ENCODE measurements around the gene PLCB1. TPM values are rescaled to one million over a fixed set of nuclear protein-coding genes. Genes with fewer than 3 reads are reported as not detected.

PLCB1 gene
- total and polyA plus RNA-seq, 2 of the 4 experiments (the other 2 are of a cell fraction), result 5.6 to 16.1 TPM

DNA sequence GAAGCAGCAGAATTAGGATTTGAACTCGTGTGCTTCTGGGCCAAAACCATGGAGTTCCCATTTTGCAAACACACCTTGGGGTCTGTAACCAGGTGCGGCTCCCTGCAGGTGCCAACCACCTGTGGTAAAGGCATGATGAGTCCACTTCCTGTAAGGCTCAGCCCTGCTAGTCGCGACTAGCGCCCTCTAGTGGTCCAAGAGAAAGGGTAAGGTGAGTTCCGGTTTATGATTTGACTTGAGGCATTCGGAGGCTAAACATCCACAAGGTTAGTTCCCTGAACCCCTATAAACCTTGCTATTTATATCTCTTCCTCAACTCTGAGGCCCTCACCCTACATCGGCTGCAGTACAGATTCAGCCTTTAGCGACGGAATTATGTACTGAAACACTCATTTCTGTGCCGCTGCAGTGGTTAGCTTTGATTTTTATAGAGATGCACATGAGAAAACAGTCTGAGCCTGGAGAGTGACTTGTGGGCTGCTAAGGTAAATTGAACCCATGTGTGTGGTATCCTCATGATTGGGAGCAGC, 173.4 kb downstream of the PLCB1 start:
- H3K4me2 ChIP-seq (ENCODE audit: low read depth, low read length), result no peak overlapping the region

More for the DNA sequence above, 173.4 kb downstream of the PLCB1 start:
- ChIA-PET POLR2A (ENCODE audit: unreplicated experiment) (no interaction called here), CTCF (no interaction called here)
- no peaks in the 10 kb centered on the region for H4K20me1 ChIP-seq (ENCODE audit: insufficient read depth, low read length)
- no peak overlapping the region for H2AFZ ChIP-seq (replicated peaks; ENCODE audit: low read length, poor library complexity)
- no peak overlapping the region for H2AK5ac ChIP-seq (ENCODE audit: low read depth, low read length)
- no peak overlapping the region for H3K18ac ChIP-seq (ENCODE audit: low read depth, low read length)
- no peaks in the 10 kb centered on the region for H3K9me3 ChIP-seq (ENCODE audit: control insufficient read depth, insufficient read depth, low read length)
- no peak overlapping the region for H2BK5ac ChIP-seq (ENCODE audit: low read depth, low read length, poor library complexity, severe bottlenecking)
- H3K23ac ChIP-seq (ENCODE audit: low read depth, low read length), result no peak overlapping the region
- ATAC-seq (ENCODE audit: low read depth) (no peak), DNase-seq (peak; percentile 33)
- TF ChIP-seq SMC3 (IDR thresholded peaks at IDR 0.05; ENCODE audit: low read depth, low read length) (peak; percentile 31; the same call in 1 of the 2 replicates), RAD21 (IDR thresholded peaks at IDR 0.05; ENCODE audit: low read length) (peak; percentile 44), MAZ (IDR thresholded peaks at IDR 0.05; ENCODE audit: borderline replicate concordance, low read depth, low read length) (no peak), CTCF (conservative IDR thresholded peaks at IDR 0.05; ENCODE audit: low read depth, low read length) (peak; percentile 40)
- WGBS, 2 experiments (ENCODE audit: extremely low coverage in 2 of 2, insufficient read length in 1 of 2), result 90% methylated on average over 3 of the region's 11 CpGs; no CpG with 5 or more reads in 1 of the 2 experiments
- H3K4me1 ChIP-seq (ENCODE audit: control insufficient read depth, insufficient read depth, low read length), result peaks cover 2% of the 10 kb centered on the region; the same call in 1 of the 2 replicates
- H4K91ac ChIP-seq (ENCODE audit: insufficient read depth, low read depth, low read length), result no peak overlapping the region
- no peak overlapping the region for H3K9ac ChIP-seq (ENCODE audit: low read depth, low read length)
- H3K4ac ChIP-seq (ENCODE audit: low read depth, low read length), result no peak overlapping the region
- no peak overlapping the region for H3K56ac ChIP-seq (ENCODE audit: extremely low read depth, insufficient read depth, low read length)
- no peak overlapping the region for H2BK120ac ChIP-seq (ENCODE audit: low read depth, low read length)
- dilution Hi-C loops (cut with HindIII; ENCODE audit: low sequenced_read_pairs, unreplicated experiment) (no loop called here), intact Hi-C loops (cut with micrococcal nuclease) (loop anchor here (2.0 kb wide), 1 partner anchor 173 kb away; the partner anchor contains the start of gene PLCB1), in situ Hi-C loops (cut with MboI; ENCODE audit: low sequenced_read_pairs) (no loop called here)
- no peak overlapping the region for H2BK20ac ChIP-seq (ENCODE audit: low read depth, low read length)
- no TSS peak for BruUV-seq (replicated peaks)
- no peak overlapping the region for H4K8ac ChIP-seq (ENCODE audit: low read depth in 2 of 2, low read length in 2 of 2)
- H2AK9ac ChIP-seq (replicated peaks; ENCODE audit: low read depth, low read length, poor library complexity), result no peak overlapping the region
- no peak overlapping the region for H4K5ac ChIP-seq (ENCODE audit: low read depth, low read length)
- no peak overlapping the region for H3K4me3 ChIP-seq (ENCODE audit: insufficient read depth, low read depth, low read length)
- H3K36me3 ChIP-seq (ENCODE audit: control insufficient read depth, insufficient read depth, low read length), result no peaks in the 10 kb centered on the region
- no peaks in the 10 kb centered on the region; a peak in 2 of 4 replicates for H3K79me1 ChIP-seq (ENCODE audit: low read depth in 1 of 2, low read length in 2 of 2)
- no peaks in the 10 kb centered on the region for H3K27me3 ChIP-seq (ENCODE audit: control insufficient read depth, insufficient read depth, low read length)
- no peak overlapping the region for H2BK15ac ChIP-seq (ENCODE audit: low read depth, low read length)
- no peak overlapping the region for H3K14ac ChIP-seq (replicated peaks; ENCODE audit: low read depth, low read length)
- no peak overlapping the region for H3K27ac ChIP-seq (ENCODE audit: insufficient read depth, low read length)
- no peaks in the 10 kb centered on the region for H3K9me1 ChIP-seq (ENCODE audit: insufficient read depth, low read length)
